Stimulated activated CD4-positive, alpha-beta T cell treated with anti-CD3 and anti-CD28 coated beads, Interleukin-2, amount 100 ng/mL, for 24 hours (primary cell): ENCODE results near the gene C7orf33.
"Not testable (repeated sequence)": the region's sequence is repeated elsewhere in the genome, so short reads cannot be mapped to it uniquely, and the experiment has no call there.

Experiments
- DNase-seq, 2 donors: peaks; one replicate each; pipeline ENCODE4 v3.0.0-alpha.2; 2020

Gene C7orf33

GRCh38 chr7:148590471-148590870, at the start of gene C7orf33:
Gene C7orf33 (plus strand): TSS chr7:148590766. CDS start chr7:148590926, 160 bp downstream.
- DNase-seq = no peak

- DNase-seq = no peak
Measured at GRCh38 chr7:148541891-148542504, 48.6 kb upstream of the C7orf33 start.

- DNase-seq = no peak
Measured at GRCh38 chr7:148543302-148543701, 47.3 kb upstream of the C7orf33 start.

DNA sequence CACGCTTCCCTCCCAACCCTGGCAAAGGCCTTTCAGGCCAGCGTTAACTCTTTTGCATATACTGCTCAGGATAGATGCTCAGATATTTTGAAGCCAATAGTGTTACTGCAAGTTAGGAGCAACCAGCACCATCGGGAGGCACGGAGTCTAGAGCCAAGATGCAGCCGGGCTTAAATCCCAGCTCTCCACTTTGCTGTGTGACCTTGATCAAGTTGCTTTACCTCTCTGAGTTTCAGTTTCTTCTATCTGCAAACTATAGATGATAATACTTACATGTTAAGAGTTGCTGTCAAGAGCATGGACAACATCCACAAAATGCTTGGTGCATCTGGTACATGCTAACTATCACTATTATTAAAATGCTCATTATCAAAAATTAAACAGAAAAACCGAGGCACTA, 45.4 kb upstream of the C7orf33 start:
- no peak for DNase-seq

- no peak for DNase-seq
Measured at GRCh38 chr7:148545932-148546331, 44.6 kb upstream of the C7orf33 start.

DNA sequence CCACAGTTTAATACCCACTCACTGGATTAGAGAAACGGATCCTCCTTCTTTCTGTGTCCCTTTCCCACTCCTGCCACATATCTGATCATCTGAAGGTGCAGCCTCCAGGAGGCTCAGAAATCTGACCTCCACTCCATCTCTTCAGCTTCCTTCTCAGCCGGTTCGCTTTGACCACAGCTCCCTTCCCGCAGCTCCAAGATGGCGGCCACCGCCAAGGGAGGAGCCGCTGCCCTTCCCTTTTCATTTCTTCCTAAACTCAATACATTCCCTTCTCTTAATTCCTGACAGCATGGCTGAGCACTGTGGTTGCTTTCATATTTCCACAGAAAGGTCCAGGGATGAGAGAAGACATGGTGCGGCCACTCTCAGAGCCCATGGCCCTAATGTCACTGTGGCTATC, 43.7 kb upstream of the C7orf33 start:
- no peak for DNase-seq

- no peak for DNase-seq
Measured at GRCh38 chr7:148547951-148548350, 42.6 kb upstream of the C7orf33 start.

DNA sequence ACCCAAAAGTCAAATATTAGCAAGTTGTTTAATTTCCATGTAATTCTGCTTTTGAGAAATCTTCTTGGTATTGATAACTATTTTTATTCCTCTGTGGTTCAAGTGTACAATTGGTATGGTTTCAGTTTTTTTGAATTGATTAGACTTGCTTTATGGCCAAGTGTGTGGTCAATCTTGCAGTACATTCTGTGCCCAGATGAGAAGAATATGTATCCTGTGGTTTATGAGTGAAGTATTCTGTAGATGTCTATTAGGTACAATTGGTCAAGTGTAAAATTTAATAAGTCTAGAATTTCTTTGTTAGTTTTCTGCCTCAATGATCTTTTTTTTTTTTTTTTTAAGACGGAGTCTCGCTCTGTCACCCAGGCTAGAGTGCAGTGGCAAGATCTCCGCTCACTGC, 36.6 kb upstream of the C7orf33 start:
- no peak for DNase-seq

- DNase-seq = no peak
Measured at GRCh38 chr7:148556892-148557291, 33.7 kb upstream of the C7orf33 start.

GRCh38 chr7:148558914-148559313, 31.7 kb upstream of the C7orf33 start:
- no peak for DNase-seq

- no peak for DNase-seq
Measured at GRCh38 chr7:148561099-148561498, 29.5 kb upstream of the C7orf33 start.

- DNase-seq = no peak
Measured at GRCh38 chr7:148563583-148564274, 26.8 kb upstream of the C7orf33 start.

GRCh38 chr7:148564275-148564951, 26.2 kb upstream of the C7orf33 start:
- peak; percentile 37 to 44 for DNase-seq

DNA sequence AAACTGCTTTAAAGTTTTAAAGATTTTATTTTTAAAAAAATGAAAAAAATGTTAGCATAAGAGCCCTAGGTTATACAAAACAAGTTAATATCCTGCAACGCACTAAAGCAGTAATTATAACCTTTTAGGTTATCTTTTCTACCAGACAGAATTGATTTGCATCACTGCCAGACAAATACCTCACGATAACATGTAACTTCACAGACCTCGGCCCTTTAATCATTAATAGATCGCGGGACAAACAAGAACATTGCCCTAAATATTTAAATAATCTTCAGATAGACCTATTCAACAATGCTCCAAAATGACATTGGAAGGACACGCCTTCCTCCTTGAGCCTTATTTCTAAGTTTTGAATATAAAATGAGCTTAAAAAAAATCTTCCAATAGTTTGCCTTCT, 23.8 kb upstream of the C7orf33 start:
- no peak for DNase-seq

GRCh38 chr7:148567524-148567923, 23.0 kb upstream of the C7orf33 start:
- no peak for DNase-seq

- no peak for DNase-seq
Measured at GRCh38 chr7:148570510-148570909, 20.1 kb upstream of the C7orf33 start.

GRCh38 chr7:148570973-148571372, 19.6 kb upstream of the C7orf33 start:
- not testable (repeated sequence) for DNase-seq

DNA sequence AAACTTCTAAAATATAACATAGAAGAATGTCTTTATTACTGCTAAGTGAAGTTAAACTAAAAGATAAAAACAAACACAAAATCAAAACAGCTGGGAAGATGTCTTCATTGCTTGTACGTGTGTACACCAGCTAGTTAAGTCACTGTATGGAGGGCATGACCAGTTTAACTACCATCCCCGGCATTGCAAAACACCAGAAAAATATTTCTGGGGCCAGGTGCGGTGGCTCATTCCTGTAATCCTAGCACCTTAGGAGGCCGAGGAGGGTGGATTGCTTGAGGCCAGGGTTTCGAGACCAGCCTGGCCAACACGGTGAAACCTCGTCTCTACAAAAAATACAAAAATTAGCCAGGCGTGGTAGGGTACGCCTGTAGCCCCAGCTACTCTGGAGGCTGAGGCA, 19.2 kb upstream of the C7orf33 start:
- DNase-seq = no peak

- no peak for DNase-seq
Measured at GRCh38 chr7:148572067-148572522, 18.5 kb upstream of the C7orf33 start.

DNA sequence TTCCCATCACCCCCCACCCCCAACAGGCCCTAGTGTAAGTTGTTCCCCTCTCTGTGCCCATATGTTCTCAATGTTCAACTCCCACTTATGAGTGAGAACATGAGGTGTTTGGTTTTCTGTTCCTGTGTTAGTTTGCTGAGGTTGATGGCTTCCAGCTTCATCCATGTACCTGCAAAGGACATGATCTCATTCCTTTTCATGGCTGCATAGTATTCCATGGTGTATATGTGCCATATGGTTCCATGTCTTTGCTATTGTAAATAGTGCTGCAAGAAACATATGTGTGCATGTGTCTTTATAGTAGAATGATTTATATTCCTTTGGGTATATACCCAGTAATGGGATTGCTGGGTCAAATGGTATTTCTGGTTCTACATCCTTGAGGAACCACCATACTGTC, 17.0 kb upstream of the C7orf33 start:
- DNase-seq = not testable (repeated sequence)

DNA sequence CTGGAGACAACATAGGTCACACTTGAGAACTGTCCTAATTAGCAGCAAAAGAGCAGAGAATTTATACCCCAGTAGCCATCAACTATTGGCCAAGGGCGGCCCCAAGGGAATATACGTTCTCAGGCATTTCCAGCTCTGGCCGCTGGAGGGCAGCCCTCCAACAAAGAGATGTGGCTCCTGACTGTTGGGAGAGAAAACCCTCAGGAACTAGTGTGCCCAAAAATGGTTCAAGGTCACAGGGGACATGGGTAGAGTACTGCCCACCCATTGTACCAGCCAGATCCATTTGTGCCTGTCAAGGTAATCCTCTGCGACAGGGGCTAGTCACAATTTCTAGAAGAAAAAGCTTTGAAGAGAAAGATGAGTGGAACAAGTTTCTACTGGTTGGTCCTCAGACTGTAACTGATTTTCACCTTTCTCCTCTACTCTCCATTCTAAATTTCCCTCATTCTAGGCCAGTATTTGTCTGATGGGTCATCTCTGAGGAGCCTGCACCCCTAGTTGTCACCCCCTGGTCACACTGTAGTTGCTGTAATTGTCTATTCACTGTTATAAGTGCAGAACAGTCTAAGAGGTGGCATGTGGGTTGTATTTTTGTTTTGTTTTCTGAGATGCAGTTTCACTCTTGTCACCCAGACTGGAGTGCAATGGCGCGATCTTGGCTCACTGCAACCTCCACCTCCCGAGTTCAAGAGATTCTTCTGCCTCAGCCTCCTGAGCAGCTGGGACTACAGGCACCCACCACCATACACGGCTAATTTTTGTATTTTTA, 14.7 kb upstream of the C7orf33 start:
- peak; percentile 77 to 83 for DNase-seq

DNA sequence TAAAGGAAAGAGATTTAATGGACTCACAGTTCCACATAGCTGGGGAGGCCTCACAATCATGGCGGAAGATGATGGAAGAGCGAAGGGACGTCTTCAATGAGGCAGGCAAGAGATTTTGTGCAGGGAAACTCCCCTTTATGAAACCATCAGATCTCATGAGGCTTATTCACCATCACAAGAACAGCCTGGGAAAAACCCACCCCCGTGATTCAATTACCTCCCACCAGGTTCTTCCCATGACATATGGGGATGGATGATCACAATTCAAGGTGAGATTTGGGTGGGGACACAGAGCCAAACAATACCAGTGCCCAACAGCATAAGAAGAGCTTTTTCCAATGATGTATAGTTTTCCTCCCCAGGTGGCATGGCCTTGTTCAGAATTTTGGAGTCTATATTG, 11.2 kb upstream of the C7orf33 start:
- DNase-seq = no peak

DNA sequence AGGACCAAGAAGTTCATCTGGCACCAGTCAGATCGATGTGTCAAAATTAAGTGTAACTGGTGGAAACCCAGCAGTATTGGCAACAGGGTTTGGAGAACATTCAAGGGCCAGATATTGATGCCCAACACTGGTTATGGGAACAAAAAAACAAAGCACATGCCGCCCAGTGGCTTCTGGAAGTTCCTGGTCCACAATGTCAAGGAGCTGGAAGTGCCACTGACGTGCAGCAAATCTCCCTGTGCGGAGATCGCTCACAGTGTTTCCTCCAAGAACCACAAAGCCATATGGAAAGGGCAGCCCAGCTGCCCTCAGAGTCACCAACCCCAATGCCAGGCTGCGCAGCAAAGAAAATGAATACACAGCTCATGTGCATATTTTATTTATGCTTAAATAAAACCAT, 10.1 kb upstream of the C7orf33 start:
- no peak for DNase-seq
